Activated effector memory CD4-positive, alpha-beta T cell treated with anti-CD3 and anti-CD28 coated beads, Interleukin-2, amount 50 U/mL, for 16 hours (primary cell): ENCODE data around the gene WSCD1.

Experiments used
- DNase-seq: peaks from one replicate; pipeline ENCODE4 v3.0.0-alpha.2; 2020

Gene WSCD1

GRCh38 chr17:6086603-6087400, 16.6 kb downstream of the WSCD1 start:
- DNase-seq: no peak

DNA sequence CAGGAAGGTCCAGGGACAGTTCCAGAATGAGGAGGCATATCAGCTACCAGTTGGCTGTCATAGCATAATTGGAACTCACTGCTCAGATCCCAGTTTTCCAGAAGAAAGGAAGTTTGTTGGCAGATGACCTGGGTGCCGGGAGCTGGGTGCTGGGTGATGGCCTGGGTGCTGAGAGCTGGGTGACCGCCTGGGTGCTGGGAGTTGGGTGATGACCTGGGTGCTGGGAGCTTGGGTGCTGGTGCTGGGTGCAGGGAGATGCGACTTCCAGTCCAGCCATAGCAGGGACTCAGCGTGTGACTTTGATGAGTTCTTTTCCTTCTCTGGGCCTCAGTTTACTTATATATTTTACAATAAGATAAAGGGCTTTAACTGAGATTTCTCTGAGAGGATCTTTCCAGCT, 18.0 kb downstream of the WSCD1 start:
- DNase-seq: no peak

DNA sequence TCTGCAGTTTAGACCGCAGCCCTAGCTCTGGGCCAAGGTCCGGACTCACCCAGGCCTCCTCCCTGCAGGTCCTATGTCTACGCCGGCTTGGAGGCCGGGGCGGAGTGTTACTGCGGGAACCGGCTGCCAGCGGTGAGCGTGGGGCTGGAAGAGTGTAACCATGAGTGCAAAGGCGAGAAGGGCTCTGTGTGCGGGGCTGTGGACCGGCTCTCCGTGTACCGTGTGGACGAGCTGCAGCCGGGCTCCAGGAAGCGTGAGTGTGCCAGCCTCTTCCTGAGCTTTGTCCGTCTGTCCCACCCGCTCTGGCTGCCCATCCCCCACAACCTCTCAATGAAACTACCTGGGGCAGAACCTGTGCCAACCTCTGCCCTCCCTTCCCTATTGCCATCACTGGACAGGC, 20.1 kb downstream of the WSCD1 start:
- DNase-seq: no peak

- no peak for DNase-seq
These were observed 22.2 kb downstream of the WSCD1 start for GRCh38 chr17:6092182-6092902.

GRCh38 chr17:6092903-6093468, 22.8 kb downstream of the WSCD1 start:
- no peak for DNase-seq

GRCh38 chr17:6094453-6094852, 24.3 kb downstream of the WSCD1 start:
- DNase-seq: no peak

GRCh38 chr17:6094926-6095325, 24.7 kb downstream of the WSCD1 start:
- no peak for DNase-seq

DNA sequence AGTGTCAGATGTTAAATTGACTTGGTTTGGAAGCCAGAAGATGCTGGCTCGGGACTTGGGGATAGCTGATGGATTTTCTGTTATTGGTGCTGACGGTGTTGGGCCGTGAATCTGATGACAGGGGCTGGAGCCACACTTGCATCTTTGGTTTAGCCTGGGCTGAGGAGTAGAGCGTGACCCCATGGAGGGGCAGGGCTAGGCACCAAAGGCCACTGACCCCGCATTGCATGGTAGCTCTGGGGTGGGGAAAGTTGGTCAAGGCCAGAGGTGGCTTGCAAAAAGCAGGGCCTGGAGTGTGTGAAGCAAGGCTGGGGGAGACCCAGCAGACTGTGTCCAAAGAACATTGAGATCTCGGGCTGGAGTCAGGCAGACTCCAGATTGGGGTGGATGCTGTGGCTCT, 25.3 kb downstream of the WSCD1 start:
- no peak for DNase-seq

- no peak for DNase-seq
These were observed 26.2 kb downstream of the WSCD1 start for GRCh38 chr17:6096201-6097004.

GRCh38 chr17:6097005-6097279, 26.8 kb downstream of the WSCD1 start:
- DNase-seq: no peak

- DNase-seq: no peak
These were observed 28.1 kb downstream of the WSCD1 start for GRCh38 chr17:6098050-6098822.

GRCh38 chr17:6098823-6099180, 28.6 kb downstream of the WSCD1 start:
- DNase-seq: no peak

DNA sequence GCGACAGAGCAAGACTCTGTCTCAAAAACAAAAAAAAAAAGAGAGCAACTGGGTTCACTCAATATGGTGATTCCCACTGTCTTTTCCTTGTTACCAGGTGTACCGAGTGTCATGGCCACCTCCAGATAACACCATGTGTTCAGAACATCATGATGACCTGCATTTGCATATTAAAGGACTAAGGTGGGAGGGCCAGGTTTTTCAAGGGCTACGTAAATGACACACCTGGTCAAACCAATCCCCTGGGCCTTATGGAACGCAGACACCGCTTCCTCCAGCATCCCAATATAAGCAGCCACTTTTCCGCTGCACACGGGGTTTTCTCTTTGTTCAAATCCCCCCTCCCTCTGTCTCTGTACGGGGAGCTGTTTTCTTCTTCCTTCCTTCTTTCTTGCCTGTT, 29.3 kb downstream of the WSCD1 start:
- DNase-seq: no peak

GRCh38 chr17:6100146-6100545, 30.0 kb downstream of the WSCD1 start:
- peak; percentile 50 for DNase-seq

DNA sequence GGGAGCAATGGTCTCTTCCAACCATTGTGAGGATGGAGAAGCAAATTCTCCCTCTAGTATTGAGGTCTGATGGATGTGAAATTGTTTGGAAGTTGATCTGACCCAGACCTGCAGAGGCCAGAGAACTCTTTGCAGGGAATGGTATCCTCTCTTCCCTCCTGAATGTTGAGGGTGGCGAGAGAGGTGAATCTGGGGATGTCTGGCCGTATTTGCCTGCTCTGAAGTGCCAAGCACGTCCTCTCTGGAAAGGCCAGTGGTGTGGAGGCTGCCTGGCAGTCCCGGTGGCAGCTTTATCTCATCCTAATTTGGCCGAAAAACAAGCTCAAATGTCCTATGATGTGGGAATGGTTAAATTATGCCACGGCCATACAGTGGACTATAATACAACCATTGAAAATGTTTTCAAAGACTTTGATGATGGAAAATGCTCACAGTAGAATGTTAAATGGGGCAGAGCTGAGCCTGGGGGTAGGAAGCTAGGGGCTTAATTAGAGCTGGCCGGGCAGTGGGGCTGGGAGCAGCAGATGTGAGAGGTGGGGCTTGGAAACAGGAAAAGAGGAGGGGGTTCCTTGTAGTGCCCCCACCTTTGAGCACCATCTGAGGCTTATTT, 30.8 kb downstream of the WSCD1 start:
- peak; percentile 22 for DNase-seq

- DNase-seq: peak; percentile 8
These were observed 31.5 kb downstream of the WSCD1 start for GRCh38 chr17:6101706-6102105.

- DNase-seq: no peak
These were observed 32.4 kb downstream of the WSCD1 start for GRCh38 chr17:6102615-6103014.

GRCh38 chr17:6104956-6105648, 34.9 kb downstream of the WSCD1 start:
- peak; percentile 21 for DNase-seq

GRCh38 chr17:6105649-6106007, 35.4 kb downstream of the WSCD1 start:
- no peak for DNase-seq

GRCh38 chr17:6106212-6106611, 36.0 kb downstream of the WSCD1 start:
- no peak for DNase-seq

- DNase-seq: no peak
These were observed 37.6 kb downstream of the WSCD1 start for GRCh38 chr17:6107791-6108190.

DNA sequence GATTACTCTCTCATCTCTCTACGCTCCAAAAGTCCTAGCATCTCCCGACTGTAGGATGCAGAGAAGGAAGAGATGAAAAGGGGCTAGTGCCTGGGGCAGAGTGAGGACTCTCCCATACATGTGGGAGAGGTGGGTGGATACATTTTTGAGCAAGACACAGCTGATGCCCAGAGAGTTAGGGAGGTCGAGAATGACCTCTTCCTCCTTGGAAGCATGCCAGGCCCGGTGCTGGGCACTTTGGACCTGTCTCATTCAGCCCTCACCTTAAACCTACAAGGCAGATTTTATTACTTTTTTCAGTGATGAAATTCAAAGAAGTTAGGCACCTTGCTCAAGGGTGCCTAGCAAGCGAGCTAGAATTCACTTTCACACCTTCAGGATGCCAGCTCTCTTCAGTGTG, 38.2 kb downstream of the WSCD1 start:
- no peak for DNase-seq
